Measurements from ENCODE around the gene OSMR.

The OSMR gene

DNA sequence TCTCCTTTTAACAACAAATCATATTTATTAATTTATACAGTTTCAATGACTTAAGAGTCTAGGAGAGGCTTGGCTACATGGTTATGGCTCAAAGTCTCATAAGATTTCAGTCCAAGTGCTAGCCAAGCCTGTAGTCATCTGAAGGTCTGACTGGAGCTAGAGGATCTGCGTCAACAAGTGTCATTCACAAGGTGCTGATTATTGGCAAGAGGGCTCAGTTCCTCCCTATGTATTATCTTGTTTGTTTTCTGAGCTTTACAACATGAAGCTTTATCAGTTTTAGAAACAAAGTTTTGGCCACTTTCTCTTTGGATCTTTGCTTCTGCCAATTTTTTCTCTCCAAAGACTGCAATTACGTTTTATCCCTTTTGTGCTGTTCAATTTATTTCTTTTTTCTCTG is 133.7 kb downstream of the OSMR start:
- TF ChIP-seq, protein P1, sequence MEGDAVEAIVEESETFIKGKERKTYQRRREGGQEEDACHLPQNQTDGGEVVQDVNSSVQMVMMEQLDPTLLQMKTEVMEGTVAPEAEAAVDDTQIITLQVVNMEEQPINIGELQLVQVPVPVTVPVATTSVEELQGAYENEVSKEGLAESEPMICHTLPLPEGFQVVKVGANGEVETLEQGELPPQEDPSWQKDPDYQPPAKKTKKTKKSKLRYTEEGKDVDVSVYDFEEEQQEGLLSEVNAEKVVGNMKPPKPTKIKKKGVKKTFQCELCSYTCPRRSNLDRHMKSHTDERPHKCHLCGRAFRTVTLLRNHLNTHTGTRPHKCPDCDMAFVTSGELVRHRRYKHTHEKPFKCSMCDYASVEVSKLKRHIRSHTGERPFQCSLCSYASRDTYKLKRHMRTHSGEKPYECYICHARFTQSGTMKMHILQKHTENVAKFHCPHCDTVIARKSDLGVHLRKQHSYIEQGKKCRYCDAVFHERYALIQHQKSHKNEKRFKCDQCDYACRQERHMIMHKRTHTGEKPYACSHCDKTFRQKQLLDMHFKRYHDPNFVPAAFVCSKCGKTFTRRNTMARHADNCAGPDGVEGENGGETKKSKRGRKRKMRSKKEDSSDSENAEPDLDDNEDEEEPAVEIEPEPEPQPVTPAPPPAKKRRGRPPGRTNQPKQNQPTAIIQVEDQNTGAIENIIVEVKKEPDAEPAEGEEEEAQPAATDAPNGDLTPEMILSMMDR (IDR thresholded peaks at IDR 0.05; ENCODE audit: low read depth, low read length, missing control alignments): no peak
- no peak overlapping the region for H3K4me3 ChIP-seq (ENCODE audit: low read depth, low read length)
- DNase-seq (ENCODE audit: low read depth): no peak
